A549 (cell line): ENCODE results near the gene RNF112. TPM values are rescaled to one million over a fixed set of nuclear protein-coding genes. Genes with fewer than 3 reads are reported as not detected.

ENCODE experiments used
- ATAC-seq, 2 experiments: fragments of 200-7000 bp in 1 of 2; fragments of >200 bp in 1 of 2; cut with Nextera tagmentation in 1 of 2; cut with Tn5 transposase in 1 of 2; 3 replicates each; pipeline versions ENCODE4 v1.8.0 to v1.9.1; 2018 to 2020; ENCODE audit warnings: mild to moderate bottlenecking in 1 of 2, moderate library complexity in 1 of 2
- CTCF ChIA-PET: fragments of 300-600 bp; sonication (Branson Sonifier 250); formaldehyde crosslinking; extraction: SDS; loops from one replicate; lab custom pipeline; 2021; ENCODE audit warnings: antibody characterized with exemption, inconsistent platforms; lab: Yijun Ruan, JAX
- POLR2A ChIA-PET: fragments of 350-600 bp; formaldehyde crosslinking; extraction: SDS; loops from one replicate; lab custom pipeline; 2021; ENCODE audit warnings: antibody characterized with exemption, inconsistent platforms; lab: Yijun Ruan, JAX
- DNase-seq, 2 experiments: peaks; one replicate each; pipeline versions ENCODE4 v3.0.0 to v3.0.0-alpha.2; 2011 to 2016; ENCODE audit warnings: low read depth in 1 of 2, low spot score in 1 of 2
- FAIRE-seq: peaks from 2 replicates; lab custom pipeline; 2011; peaks lifted over from hg19 to GRCh38; lab: Jason Lieb, UNC
- H3K27ac ChIP-seq, 2 experiments: fragments of >200 bp; sonication (Bioruptor Twin); formaldehyde crosslinking; 3 replicates each; pipeline ENCODE4 v1.5.1; 2016 to 2017
- H3K4me1 ChIP-seq: fragments of >200 bp; sonication (Bioruptor Twin); formaldehyde crosslinking; 3 replicates; pipeline ENCODE4 v1.6.1; 2016
- H3K4me2 ChIP-seq: fragments of >200 bp; sonication (Bioruptor Twin); formaldehyde crosslinking; 3 replicates; pipeline ENCODE4 v1.6.1; 2016
- H3K4me3 ChIP-seq: fragments of >200 bp; sonication (Bioruptor Twin); formaldehyde crosslinking; 3 replicates; pipeline ENCODE4 v1.5.1; 2016
- H3K9me3 ChIP-seq: fragments of >200 bp; sonication (Bioruptor Twin); formaldehyde crosslinking; 3 replicates; pipeline ENCODE4 v1.6.1; 2016
- BHLHE40 ChIP-seq: IDR thresholded peaks from 2 replicates; pipeline ENCODE4 v1.6.1; 2012; ENCODE audit warnings: low read depth, low read length, inconsistent platforms
- CBX2 ChIP-seq: fragments of 200-600 bp; sonication (generic); IDR thresholded peaks from 2 replicates; pipeline ENCODE4 v1.6.1; 2016; ENCODE audit warnings: low read depth, mild to moderate bottlenecking, borderline replicate concordance
- EHF ChIP-seq: fragments of 250-450 bp; sonication (Bioruptor Pico); IDR thresholded peaks from 2 replicates; pipeline ENCODE4 v1.5.0; 2020; ENCODE audit warnings: mild to moderate bottlenecking
- EHMT2 ChIP-seq: fragments of 200-600 bp; sonication (generic); IDR thresholded peaks from 2 replicates; pipeline ENCODE4 v1.6.1; 2016; ENCODE audit warnings: antibody characterized with exemption, low read depth, mild to moderate bottlenecking, moderate library complexity
- FOXS1 ChIP-seq: fragments of 250-450 bp; sonication (Bioruptor Pico); IDR thresholded peaks from 2 replicates; pipeline ENCODE4 v1.5.0; 2020; ENCODE audit warnings: mild to moderate bottlenecking, moderate library complexity
- HDAC2 ChIP-seq: fragments of 200-600 bp; sonication (generic); IDR thresholded peaks from 2 replicates; pipeline ENCODE4 v1.6.1; 2016
- HEYL ChIP-seq: fragments of 250-450 bp; sonication (Bioruptor Pico); IDR thresholded peaks from 2 replicates; pipeline ENCODE4 v1.8.0; 2021; ENCODE audit warnings: mild to moderate bottlenecking, moderate library complexity
- HOXB5 ChIP-seq: fragments of 250-450 bp; sonication (Bioruptor Pico); IDR thresholded peaks from 2 replicates; pipeline ENCODE4 v1.5.0; 2020; ENCODE audit warnings: mild to moderate bottlenecking, moderate library complexity
- KDM5A ChIP-seq: fragments of 200-600 bp; sonication (generic); IDR thresholded peaks from 2 replicates; pipeline ENCODE4 v1.6.1; 2016; ENCODE audit warnings: antibody characterized with exemption, mild to moderate bottlenecking
- MAX ChIP-seq: IDR thresholded peaks from 2 replicates; pipeline ENCODE4 v1.6.1; 2012
- MAZ ChIP-seq: fragments of 150-350 bp; IDR thresholded peaks from 2 replicates; pipeline ENCODE4 v1.6.1; 2014; ENCODE audit warnings: antibody characterized with exemption, low read depth, low read length, borderline replicate concordance
- MYC ChIP-seq: IDR thresholded peaks from 2 replicates; pipeline ENCODE4 v1.6.1; 2012; ENCODE audit warnings: mild to moderate bottlenecking, inconsistent platforms, low read length, improper control_type of control experiment, borderline replicate concordance
- NPAS2 ChIP-seq: fragments of 250-450 bp; sonication (Bioruptor Pico); IDR thresholded peaks from 2 replicates; pipeline ENCODE4 v1.8.0; 2022; ENCODE audit warnings: mild to moderate bottlenecking, moderate library complexity, borderline replicate concordance
- NR3C1 ChIP-seq: fragments of >200 bp; sonication (Bioruptor Twin); formaldehyde crosslinking; IDR thresholded peaks from 3 replicates; pipeline ENCODE4 v1.6.1; 2017
- PHF8 ChIP-seq: fragments of 200-600 bp; sonication (generic); IDR thresholded peaks from 2 replicates; pipeline ENCODE4 v1.6.1; 2016; ENCODE audit warnings: low read depth, mild to moderate bottlenecking, antibody characterized with exemption, moderate library complexity, borderline replicate concordance
- POLR2A ChIP-seq: IDR thresholded peaks from 2 replicates; pipeline ENCODE4 v1.6.1; 2012; ENCODE audit warnings: mild to moderate bottlenecking, low read length
- POLR2AphosphoS2 ChIP-seq: conservative IDR thresholded peaks from 2 replicates; pipeline ENCODE4 v1.6.1; 2012; ENCODE audit warnings: low read length, improper control_type of control experiment, inconsistent platforms
- RARB ChIP-seq: fragments of 250-450 bp; sonication (Bioruptor Pico); IDR thresholded peaks from 2 replicates; pipeline ENCODE4 v1.8.0; 2021; ENCODE audit warnings: mild to moderate bottlenecking, moderate library complexity
- RFX5 ChIP-seq: fragments of 450-650 bp; IDR thresholded peaks from 2 replicates; pipeline ENCODE4 v1.7.1; 2014; ENCODE audit warnings: antibody characterized with exemption, mild to moderate bottlenecking, moderate library complexity
- TFCP2L1 ChIP-seq: fragments of 250-450 bp; sonication (Bioruptor Pico); IDR thresholded peaks from 2 replicates; pipeline ENCODE4 v1.5.0; 2021; ENCODE audit warnings: mild to moderate bottlenecking
- TP53 ChIP-seq: fragments of 250-450 bp; sonication (Bioruptor Pico); IDR thresholded peaks from 2 replicates; pipeline ENCODE4 v1.5.0; 2021; ENCODE audit warnings: mild to moderate bottlenecking, moderate library complexity
- ZC3H11A ChIP-seq: fragments of 450-650 bp; IDR thresholded peaks from 2 replicates; pipeline ENCODE4 v1.6.1; 2014; ENCODE audit warnings: antibody characterized with exemption, mild to moderate bottlenecking
- ZFP36 ChIP-seq: fragments of 450-650 bp; IDR thresholded peaks from 2 replicates; pipeline ENCODE4 v1.6.1; 2014; ENCODE audit warnings: borderline replicate concordance; ENCODE audit not compliant: partially characterized antibody
- ZNF302 ChIP-seq: fragments of 250-450 bp; sonication (Bioruptor Pico); IDR thresholded peaks from 2 replicates; pipeline ENCODE4 v1.9.0; 2021; ENCODE audit warnings: inconsistent platforms, mild to moderate bottlenecking, moderate library complexity
- ZSCAN20 ChIP-seq: fragments of 250-450 bp; sonication (Bioruptor Pico); IDR thresholded peaks from 2 replicates; pipeline ENCODE4 v1.8.0; 2022; ENCODE audit warnings: mild to moderate bottlenecking, moderate library complexity
- WGBS: methylation state at CpG from one replicate; pipeline ENCODE4 v1.1.6; 2017; ENCODE audit errors: missing lambda C conversion rate; 5-methylcytosine and 5-hydroxymethylcytosine counted together
- polyA plus RNA-seq, 4 experiments: library from polyadenylated mRNA; depleted of rRNA in 3 of 4; stranded (reverse); fragments of >200 nt; fragmentation: RNase III in 1 of 4; extraction: RNeasy Plus Mini Kit Qiagen cat#74134 plus additional on column Dnase treatment in 1 of 4; gene quantifications; 2 replicates in 3 of 4; 3 replicates in 1 of 4; pipeline ENCODE4 v1.2.3, GENCODE V29; 2011 to 2017
- TF ChIP-seq, protein P1 (sequence below): fragments of 250-450 bp; sonication (Bioruptor Pico); IDR thresholded peaks from 2 replicates; pipeline ENCODE4 v1.5.0; 2020; ENCODE audit warnings: low read depth, mild to moderate bottlenecking, moderate library complexity
- TF ChIP-seq, protein P2 (sequence below): IDR thresholded peaks from 2 replicates; pipeline ENCODE4 v1.6.1; 2012

RNF112 gene
- polyA plus RNA-seq, 2 of the 4 experiments (the other 2 are of a cell fraction): 0.27 to 1.4 TPM

GRCh38 chr17:19372866-19373504 lies 38.0 kb upstream of the RNF112 start:
- TF ChIP-seq MAZ: no peak
- TF ChIP-seq POLR2A: no peak
- TF ChIP-seq ZC3H11A: no peak
- TF ChIP-seq ZNF302 (CRISPR knock-in tag): no peak
- TF ChIP-seq BHLHE40: no peak
- no peak for TF ChIP-seq HOXB5
- no peak for TF ChIP-seq ZSCAN20 (CRISPR knock-in tag)
- POLR2A ChIA-PET: no interaction called here
- Histone ChIP-seq H3K4me2 (no peak overlapping the region), H3K4me1 (peaks cover 22% of the 10 kb centered on the region), H3K4me3 (no peak overlapping the region), H3K9me3 (no peaks in the 10 kb centered on the region), H3K27ac (no peak overlapping the region)
- DNase-seq: no peak
- CTCF ChIA-PET: interaction anchor here (1.1 to 12.3 kb wide), 3 partner anchors 9 to 74 kb away, joined by 5 to 148 read pairs (median 20); partner anchors contain the start of gene B9D1
- 82% methylated on average over 8 of the region's 8 CpGs for WGBS
- FAIRE-seq: no peak
- ATAC-seq: no peak

- TF ChIP-seq MYC (no peak), ZFP36 (no peak), EHF (CRISPR knock-in tag) (no peak), NPAS2 (no peak), MAX (no peak), EHMT2 (no peak), NR3C1 (no peak), MAZ (no peak), RARB (CRISPR knock-in tag) (no peak)
- no peaks in the 10 kb centered on the region for H3K9me3 ChIP-seq
- H3K27ac ChIP-seq: no peak overlapping the region
- no peak overlapping the region for H3K4me3 ChIP-seq
- WGBS: 90% methylated on average over 5 of the region's 5 CpGs
- POLR2A ChIA-PET: no interaction called here
- no peak for DNase-seq
- CTCF ChIA-PET: interaction anchor here (0.8 to 12.3 kb wide), 4 partner anchors 10 to 393 kb away, joined by 3 to 148 read pairs (median 12); partner anchors contain the start of gene B9D1
- peaks cover 12% of the 10 kb centered on the region for H3K4me1 ChIP-seq
- H3K4me2 ChIP-seq: no peak overlapping the region
- peak; percentile 23 for FAIRE-seq
- ATAC-seq: no peak
Observed at GRCh38 chr17:19374136-19374535, 36.9 kb upstream of the RNF112 start.

DNA sequence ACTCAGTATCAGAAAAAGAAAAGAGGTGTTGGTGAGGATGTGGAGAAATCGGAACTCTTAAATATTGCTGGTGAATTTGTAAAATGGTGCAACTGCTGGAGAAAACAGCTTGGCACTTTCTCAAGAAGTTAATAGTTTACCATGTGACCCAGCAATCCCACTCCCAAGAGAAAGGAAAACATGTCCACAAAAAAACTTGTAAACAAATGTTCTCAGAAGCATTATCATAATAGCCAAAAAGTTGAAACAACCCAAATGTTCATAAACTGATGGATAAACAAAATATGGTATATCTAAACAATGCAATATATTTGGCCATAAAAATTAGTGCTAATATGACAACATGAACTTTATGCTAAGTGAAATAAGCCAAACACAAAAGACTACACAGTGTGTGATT lies 35.3 kb upstream of the RNF112 start:
- ATAC-seq (no peak), DNase-seq (no peak), FAIRE-seq (peak; percentile 39)
- ChIA-PET POLR2A (no interaction called here), CTCF (interaction anchor here (1.1 to 12.3 kb wide), 3 partner anchors 10 to 71 kb away, joined by 3 to 148 read pairs (median 20); partner anchors contain the start of gene B9D1)
- Histone ChIP-seq H3K27ac (no peak overlapping the region), H3K4me3 (no peak overlapping the region), H3K4me2 (no peak overlapping the region), H3K9me3 (no peaks in the 10 kb centered on the region), H3K4me1 (peaks cover 16% of the 10 kb centered on the region)
- no peak for TF ChIP-seq NR3C1
- no peak for TF ChIP-seq TP53 (CRISPR knock-in tag)
- no peak for TF ChIP-seq KDM5A
- no peak for TF ChIP-seq MAZ
- no peak for TF ChIP-seq ZC3H11A
- TF ChIP-seq, protein P1, sequence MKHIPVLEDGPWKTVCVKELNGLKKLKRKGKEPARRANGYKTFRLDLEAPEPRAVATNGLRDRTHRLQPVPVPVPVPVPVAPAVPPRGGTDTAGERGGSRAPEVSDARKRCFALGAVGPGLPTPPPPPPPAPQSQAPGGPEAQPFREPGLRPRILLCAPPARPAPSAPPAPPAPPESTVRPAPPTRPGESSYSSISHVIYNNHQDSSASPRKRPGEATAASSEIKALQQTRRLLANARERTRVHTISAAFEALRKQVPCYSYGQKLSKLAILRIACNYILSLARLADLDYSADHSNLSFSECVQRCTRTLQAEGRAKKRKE (CRISPR knock-in tag): no peak
- TF ChIP-seq PHF8: no peak
- TF ChIP-seq ZNF302 (CRISPR knock-in tag): no peak
- no peak for TF ChIP-seq RFX5
- no peak for TF ChIP-seq FOXS1 (CRISPR knock-in tag)
- no peak for TF ChIP-seq HEYL (CRISPR knock-in tag)
- TF ChIP-seq ZSCAN20 (CRISPR knock-in tag): no peak
- TF ChIP-seq HDAC2: no peak
- TF ChIP-seq CBX2: no peak
- TF ChIP-seq RARB (CRISPR knock-in tag): no peak
- TF ChIP-seq TFCP2L1 (CRISPR knock-in tag): no peak
- TF ChIP-seq, protein P2, sequence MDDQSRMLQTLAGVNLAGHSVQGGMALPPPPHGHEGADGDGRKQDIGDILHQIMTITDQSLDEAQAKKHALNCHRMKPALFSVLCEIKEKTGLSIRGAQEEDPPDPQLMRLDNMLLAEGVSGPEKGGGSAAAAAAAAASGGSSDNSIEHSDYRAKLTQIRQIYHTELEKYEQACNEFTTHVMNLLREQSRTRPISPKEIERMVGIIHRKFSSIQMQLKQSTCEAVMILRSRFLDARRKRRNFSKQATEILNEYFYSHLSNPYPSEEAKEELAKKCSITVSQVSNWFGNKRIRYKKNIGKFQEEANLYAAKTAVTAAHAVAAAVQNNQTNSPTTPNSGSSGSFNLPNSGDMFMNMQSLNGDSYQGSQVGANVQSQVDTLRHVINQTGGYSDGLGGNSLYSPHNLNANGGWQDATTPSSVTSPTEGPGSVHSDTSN: no peak
- TF ChIP-seq POLR2AphosphoS2: no peak
- 90% methylated on average over 1 of the region's 1 CpG for WGBS
